A673 (cell line): ENCODE results near the gene SLC2A4RG.

Experiments used
- EZH2 ChIP-seq: fragments of 200-600 bp; sonication (generic); IDR thresholded peaks from 2 replicates; pipeline ENCODE4 v1.6.1; 2017; ENCODE audit warnings: borderline replicate concordance, low read depth, mild to moderate bottlenecking, mixed read lengths, antibody characterized with exemption, low read length; ENCODE audit not compliant: poor library complexity, severe bottlenecking
- TF ChIP-seq, protein P1 (sequence below): fragments of 300-800, 200-600 bp; sonication (generic); conservative IDR thresholded peaks from 2 replicates; pipeline ENCODE4 v1.5.1; 2017; ENCODE audit warnings: low read depth, mild to moderate bottlenecking, antibody characterized with exemption, low read length, moderate library complexity, mixed read lengths

DNA sequence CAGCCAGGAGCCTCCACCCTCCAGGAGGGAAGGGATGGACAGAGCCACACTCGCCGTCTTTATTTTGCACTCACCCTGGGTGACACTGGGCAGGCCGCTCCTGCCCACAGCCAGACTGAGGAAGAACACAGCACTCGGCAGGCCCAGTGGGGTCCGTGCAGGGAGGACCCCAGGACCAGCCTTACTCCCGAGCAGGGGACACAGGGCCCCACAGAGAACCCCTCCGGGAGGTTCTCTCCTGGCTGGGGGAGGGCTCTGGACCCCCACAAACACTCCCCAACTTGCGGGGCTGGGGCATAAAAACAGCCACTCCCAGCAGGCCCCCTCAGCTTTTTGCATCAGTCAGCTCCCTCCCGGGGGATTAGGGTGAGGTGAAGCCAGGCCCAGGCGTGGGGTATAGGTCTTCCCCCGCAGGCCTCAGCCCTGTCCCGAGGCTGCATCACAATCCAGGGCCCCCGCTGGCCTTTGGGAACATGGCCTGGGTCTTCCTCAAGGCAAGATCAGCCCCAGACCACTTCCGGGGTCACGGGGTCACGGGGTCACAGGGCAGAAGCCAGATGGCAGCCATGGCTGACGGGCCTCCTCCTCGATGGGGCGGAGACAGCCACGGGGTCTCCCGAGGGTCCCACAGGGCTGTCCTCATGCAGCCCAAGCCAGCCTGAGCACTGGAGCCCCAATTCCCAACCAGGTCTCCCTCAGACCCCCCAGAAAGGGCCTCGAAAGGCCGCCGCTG is 39.9 kb upstream of the SLC2A4RG start:
- TF ChIP-seq, protein P1, sequence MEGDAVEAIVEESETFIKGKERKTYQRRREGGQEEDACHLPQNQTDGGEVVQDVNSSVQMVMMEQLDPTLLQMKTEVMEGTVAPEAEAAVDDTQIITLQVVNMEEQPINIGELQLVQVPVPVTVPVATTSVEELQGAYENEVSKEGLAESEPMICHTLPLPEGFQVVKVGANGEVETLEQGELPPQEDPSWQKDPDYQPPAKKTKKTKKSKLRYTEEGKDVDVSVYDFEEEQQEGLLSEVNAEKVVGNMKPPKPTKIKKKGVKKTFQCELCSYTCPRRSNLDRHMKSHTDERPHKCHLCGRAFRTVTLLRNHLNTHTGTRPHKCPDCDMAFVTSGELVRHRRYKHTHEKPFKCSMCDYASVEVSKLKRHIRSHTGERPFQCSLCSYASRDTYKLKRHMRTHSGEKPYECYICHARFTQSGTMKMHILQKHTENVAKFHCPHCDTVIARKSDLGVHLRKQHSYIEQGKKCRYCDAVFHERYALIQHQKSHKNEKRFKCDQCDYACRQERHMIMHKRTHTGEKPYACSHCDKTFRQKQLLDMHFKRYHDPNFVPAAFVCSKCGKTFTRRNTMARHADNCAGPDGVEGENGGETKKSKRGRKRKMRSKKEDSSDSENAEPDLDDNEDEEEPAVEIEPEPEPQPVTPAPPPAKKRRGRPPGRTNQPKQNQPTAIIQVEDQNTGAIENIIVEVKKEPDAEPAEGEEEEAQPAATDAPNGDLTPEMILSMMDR: no peak
- TF ChIP-seq EZH2: no peak
